ENCODE results near the gene PIK3R3. TPM values are rescaled to one million over a fixed set of nuclear protein-coding genes. Genes with fewer than 3 reads are reported as not detected.

Gene PIK3R3
- total and polyA plus RNA-seq, 9 of the 15 experiments (the other 6 are each of a cell fraction or from before 2014, with no cell fraction given), result 1.4 to 7.7 (median 4.6) TPM

- Histone ChIP-seq H3K9ac (ENCODE audit: insufficient read depth in 1 of 2, low read depth in 2 of 2, low read length in 2 of 2) (no peak overlapping the region), H3K9me1 (ENCODE audit: control insufficient read depth, insufficient read depth, low read length) (no peaks in the 10 kb centered on the region), H3K36me3 (ENCODE audit: control insufficient read depth, insufficient read depth, low read length) (no peaks in the 10 kb centered on the region), H3K4me1 (replicated peaks in 1 of 2; ENCODE audit: control insufficient read depth in 2 of 2, insufficient read depth in 2 of 2, low read length in 2 of 2) (no peaks in the 10 kb centered on the region), H2AFZ (ENCODE audit: low read depth, low read length) (no peak overlapping the region), H3K27ac (ENCODE audit: extremely low read depth, low read depth, low read length) (no peak overlapping the region), H4K20me1 (replicated peaks; ENCODE audit: control insufficient read depth, insufficient read depth, low read length) (no peaks in the 10 kb centered on the region), H3K27me3 (ENCODE audit: control insufficient read depth in 2 of 2, insufficient read depth in 2 of 2, low read length in 2 of 2) (no peaks in the 10 kb centered on the region), H3K4me3 (no peak overlapping the region), H3K9me3 (replicated peaks; ENCODE audit: control insufficient read depth, insufficient read depth, low read depth, low read length) (no peaks in the 10 kb centered on the region), H3K4me2 (ENCODE audit: insufficient read depth, low read length) (no peak overlapping the region), H3K79me2 (ENCODE audit: control insufficient read depth, insufficient read depth, low read length) (no peaks in the 10 kb centered on the region)
- POLR2A ChIA-PET, result interaction anchor here (0.5 to 2.1 kb wide), 7 partner anchors 9 to 643 kb away, joined by 3 to 9 read pairs (median 4); partner anchors contain the start of gene PIK3R3
- in situ Hi-C loops (cut with MboI), result no loop called here
- TF ChIP-seq MED1 (CRISPR knock-in tag; IDR thresholded peaks at IDR 0.05; ENCODE audit: borderline replicate concordance) (no peak), ZBTB12 (CRISPR knock-in tag; IDR thresholded peaks at IDR 0.05) (no peak), BDP1 (IDR thresholded peaks at IDR 0.05; ENCODE audit: insufficient read depth, insufficient read length) (no peak), HEY1 (CRISPR knock-in tag; IDR thresholded peaks at IDR 0.05; ENCODE audit: borderline replicate concordance) (no peak), PHB2 (IDR thresholded peaks at IDR 0.05; ENCODE audit: low read depth) (no peak), ZBTB43 (CRISPR knock-in tag; IDR thresholded peaks at IDR 0.05) (no peak), NFIX (CRISPR knock-in tag; IDR thresholded peaks at IDR 0.05; ENCODE audit: low read depth) (no peak), ZBTB34 (CRISPR knock-in tag; IDR thresholded peaks at IDR 0.05) (no peak), CC2D1A (IDR thresholded peaks at IDR 0.05) (no peak), ATF3 (IDR thresholded peaks at IDR 0.05) (no peak), ATF3 (CRISPR knock-in tag; conservative IDR thresholded peaks at IDR 0.05) (no peak), RBM25 (IDR thresholded peaks at IDR 0.05; ENCODE audit: low read depth, low read length, severe bottlenecking) (no peak), ETS1 (conservative IDR thresholded peaks at IDR 0.05; ENCODE audit: control insufficient read depth, low read depth, low read length) (no peak), MIER1 (IDR thresholded peaks at IDR 0.05; ENCODE audit: low read depth) (no peak)
- ATAC-seq (0 out of 3 replicates have a peak, but pooled peaks have one; percentile 39), DNase-seq (ENCODE audit: extremely low read depth in 1 of 4, low spot score in 3 of 4) (no peak), FAIRE-seq (no peak)
- 5% methylated on average over 1 of the region's 1 CpG for WGBS (ENCODE audit: insufficient coverage, low coverage, missing lambda C conversion rate)
- BruUV-seq (replicated peaks), result no TSS peak
- CTCF ChIA-PET (ENCODE audit: low intra/inter-chr PET ratio), result no interaction called here
- intact Hi-C loops (cut with micrococcal nuclease), result no loop called here
Measured at GRCh38 chr1:46084553-46085451, 47.6 kb downstream of the PIK3R3 start.

Measured in K562 (cell line).